OCI-LY1 (cell line): ENCODE data around the gene MRPL24.

ENCODE experiments used
- H2AFZ ChIP-seq: fragments of 200-600 bp; sonication (generic), shearing (Covaris generic); 2 replicates; pipeline ENCODE4 v1.6.0; 2014; ENCODE audit warnings: antibody characterized with exemption, mild to moderate bottlenecking, low read length
- H3F3A ChIP-seq: fragments of 200-600 bp; sonication (generic), shearing (Covaris generic); 2 replicates; pipeline ENCODE4 v1.6.0; 2014; ENCODE audit warnings: mild to moderate bottlenecking, antibody characterized with exemption, low read length, moderate library complexity; ENCODE audit not compliant: insufficient read depth
- H3K27ac ChIP-seq: fragments of 200-600 bp; sonication (generic); 2 replicates; pipeline ENCODE4 v1.5.1; 2014; ENCODE audit warnings: low read length, mixed run types, mild to moderate bottlenecking, low read depth; ENCODE audit not compliant: poor library complexity, severe bottlenecking
- H3K27me3 ChIP-seq: fragments of 200-600 bp; sonication (generic); 2 replicates; pipeline ENCODE4 v1.6.0; 2014; ENCODE audit warnings: antibody characterized with exemption, mild to moderate bottlenecking, low read length, moderate library complexity; ENCODE audit not compliant: insufficient read depth
- H3K36me3 ChIP-seq: fragments of 200-600 bp; sonication (generic); 2 replicates; pipeline ENCODE4 v1.6.1; 2014; ENCODE audit warnings: mild to moderate bottlenecking, antibody characterized with exemption, low read length, moderate library complexity, mixed read lengths; ENCODE audit not compliant: insufficient read depth
- H3K4me1 ChIP-seq: fragments of 200-600 bp; sonication (generic); 2 replicates; pipeline ENCODE4 v1.5.1; 2014; ENCODE audit warnings: mild to moderate bottlenecking, low read length, moderate library complexity; ENCODE audit not compliant: insufficient read depth, severe bottlenecking
- H3K4me2 ChIP-seq: fragments of 200-600 bp; sonication (generic), shearing (Covaris generic); 2 replicates; pipeline ENCODE4 v1.6.1; 2014; ENCODE audit warnings: low read length
- H3K4me3 ChIP-seq: fragments of 200-600 bp; sonication (generic); 2 replicates; pipeline ENCODE4 v1.5.1; 2014; ENCODE audit warnings: low read length, low read depth, mild to moderate bottlenecking, mixed read lengths; ENCODE audit not compliant: poor library complexity, severe bottlenecking
- H3K79me2 ChIP-seq: fragments of 200-600 bp; shearing (Covaris generic); 2 replicates; pipeline ENCODE4 v1.6.1; 2016; ENCODE audit warnings: mixed run types, low read length, mixed read lengths; ENCODE audit not compliant: insufficient read depth
- H3K9ac ChIP-seq: fragments of 200-600 bp; sonication (generic), shearing (Covaris generic); 2 replicates; pipeline ENCODE4 v1.6.1; 2014; ENCODE audit warnings: mild to moderate bottlenecking, low read length, mixed read lengths
- H3K9me2 ChIP-seq: fragments of 200-600 bp; sonication (generic), shearing (Covaris generic); 2 replicates; pipeline ENCODE4 v1.6.1; 2014; ENCODE audit warnings: low read depth, mild to moderate bottlenecking, low read length, mixed read lengths
- H3K9me3 ChIP-seq: fragments of 200-600 bp; shearing (Covaris generic); 2 replicates; pipeline ENCODE4 v1.6.1; 2014; ENCODE audit warnings: low read length, mixed read lengths
- H4K20me1 ChIP-seq: fragments of 200-600 bp; sonication (generic), shearing (Covaris generic); 2 replicates; pipeline ENCODE4 v1.6.0; 2016; ENCODE audit warnings: mild to moderate bottlenecking, low read length; ENCODE audit not compliant: insufficient read depth
- CTCF ChIP-seq: fragments of 200-600 bp; sonication (generic), shearing (Covaris generic); IDR thresholded peaks from 2 replicates; pipeline ENCODE4 v1.5.1; 2017; ENCODE audit warnings: mild to moderate bottlenecking, antibody characterized with exemption, low read length, moderate library complexity, mixed read lengths
- EZH2 ChIP-seq: fragments of 200-600 bp; sonication (generic), shearing (Covaris generic); IDR thresholded peaks from 2 replicates; pipeline ENCODE4 v1.8.0; 2017; ENCODE audit warnings: borderline replicate concordance, mixed run types, mild to moderate bottlenecking, antibody characterized with exemption, low read length, moderate library complexity, mixed read lengths

Gene MRPL24

DNA sequence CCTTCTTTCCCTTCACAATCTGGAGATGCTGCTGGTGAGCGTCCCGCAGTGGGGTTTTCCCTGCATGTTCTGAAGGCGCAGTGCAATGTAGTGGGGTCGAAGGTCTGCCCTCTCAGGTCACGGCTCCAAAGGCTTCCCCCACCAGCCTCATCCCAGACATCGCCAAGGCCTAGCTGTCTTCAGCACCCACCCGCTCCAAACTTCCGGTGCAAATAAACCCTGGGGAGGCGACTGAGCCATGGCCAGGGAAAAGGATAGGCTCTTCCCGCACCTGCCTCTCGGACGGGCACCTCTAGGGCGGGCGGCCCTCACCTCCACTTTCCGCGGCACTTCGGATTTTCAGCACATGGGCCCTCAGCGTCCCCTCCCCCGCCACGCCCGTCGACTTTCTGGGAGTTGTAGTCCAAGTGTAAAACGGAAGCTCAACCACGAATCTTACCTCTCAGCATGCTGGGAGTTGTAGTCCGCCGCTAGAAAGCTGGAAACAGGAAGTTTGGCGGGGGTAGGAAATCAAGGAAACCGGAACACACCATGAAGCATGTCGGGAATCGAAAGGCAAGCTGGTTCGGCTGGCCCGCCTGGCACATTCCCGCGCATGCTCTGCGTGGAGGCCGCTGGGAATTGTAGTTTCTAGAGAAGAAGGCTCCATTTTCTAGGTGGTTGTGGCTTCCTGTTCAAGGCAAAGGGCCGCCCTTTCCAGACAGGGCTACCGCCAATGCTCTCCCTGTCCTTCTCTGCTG is at the start of gene MRPL24:
Gene MRPL24, minus strand, starts transcription at position 348 of the 740 bp plus-strand sequence. CDS start 2,384 bp downstream, outside the sequence.
- peak within 1 kb of the TSS; percentile 82 for H3K27ac ChIP-seq
- H3K4me1 ChIP-seq = peaks cover 21% of the 10 kb centered on the region
- H3K9me2 ChIP-seq = no peaks in the 10 kb centered on the region
- no peaks in the 10 kb centered on the region for H4K20me1 ChIP-seq
- peaks cover 9% of the 10 kb centered on the region for H3K79me2 ChIP-seq
- no peak within 1 kb of the TSS for H2AFZ ChIP-seq
- H3F3A ChIP-seq = 0 out of 2 replicates have a peak, but pooled peaks cover 9% of the 10 kb centered on the region
- peak within 1 kb of the TSS; percentile 85 for H3K4me2 ChIP-seq
- peak within 1 kb of the TSS; percentile 80 for H3K4me3 ChIP-seq
- H3K9ac ChIP-seq = peak within 1 kb of the TSS; percentile 92
- H3K27me3 ChIP-seq = no peaks in the 10 kb centered on the region
- peaks cover 84% of the 10 kb centered on the region for H3K36me3 ChIP-seq
- no peak for TF ChIP-seq EZH2
- no peaks in the 10 kb centered on the region for H3K9me3 ChIP-seq

DNA sequence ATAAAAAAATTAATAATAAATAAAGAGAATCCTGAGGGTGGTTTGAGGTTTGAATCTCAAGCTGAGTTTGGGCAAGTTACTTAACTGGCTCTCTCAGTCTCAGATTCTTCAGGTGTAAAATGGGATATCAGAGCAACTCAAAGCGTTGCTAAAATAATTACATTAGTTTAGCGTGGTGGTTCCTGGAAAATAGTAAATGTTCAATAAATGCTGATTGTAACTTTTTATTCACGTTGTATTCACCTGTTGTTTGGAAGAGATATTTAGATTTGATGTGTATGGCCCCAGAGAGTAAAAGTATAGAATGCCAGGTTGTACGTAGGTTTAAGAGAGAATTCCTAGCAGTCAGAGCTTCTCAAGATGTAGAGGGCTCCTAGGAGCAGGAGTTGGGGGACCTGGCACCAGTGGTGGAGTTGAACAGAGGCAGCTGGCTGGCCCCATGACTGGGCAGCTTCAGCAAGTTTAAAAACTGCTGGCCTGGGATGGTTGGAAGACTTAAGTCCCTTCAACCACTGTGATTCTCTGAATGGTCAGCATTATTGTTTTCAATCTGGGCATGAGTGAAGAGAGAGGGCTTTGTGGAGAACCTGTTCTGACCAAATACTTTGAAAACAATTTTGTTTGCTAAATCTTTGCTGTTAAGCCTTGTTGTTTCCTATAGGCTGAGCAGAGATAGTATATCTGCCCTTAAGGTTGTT is 48.9 kb upstream of the MRPL24 start:
- no peaks in the 10 kb centered on the region for H4K20me1 ChIP-seq
- H3K27ac ChIP-seq = no peak overlapping the region
- H3K4me3 ChIP-seq = no peak overlapping the region
- no peak overlapping the region for H2AFZ ChIP-seq
- H3K9me3 ChIP-seq = no peaks in the 10 kb centered on the region
- no peaks in the 10 kb centered on the region for H3K9me2 ChIP-seq
- no peaks in the 10 kb centered on the region for H3K79me2 ChIP-seq
- H3K4me1 ChIP-seq = no peaks in the 10 kb centered on the region
- H3K9ac ChIP-seq = no peak overlapping the region
- peaks cover 74% of the 10 kb centered on the region for H3K36me3 ChIP-seq
- TF ChIP-seq EZH2 (no peak), CTCF (no peak)
- no peaks in the 10 kb centered on the region for H3K27me3 ChIP-seq
- no peaks in the 10 kb centered on the region for H3F3A ChIP-seq
- no peak overlapping the region for H3K4me2 ChIP-seq

GRCh38 chr1:156788136-156788535 is 47.2 kb upstream of the MRPL24 start:
- H4K20me1 ChIP-seq = no peaks in the 10 kb centered on the region
- H3K36me3 ChIP-seq = peaks cover 73% of the 10 kb centered on the region
- H3K4me1 ChIP-seq = no peaks in the 10 kb centered on the region
- no peak overlapping the region for H2AFZ ChIP-seq
- H3K27ac ChIP-seq = no peak overlapping the region
- no peaks in the 10 kb centered on the region for H3F3A ChIP-seq
- H3K79me2 ChIP-seq = no peaks in the 10 kb centered on the region
- no peak overlapping the region for H3K4me3 ChIP-seq
- no peaks in the 10 kb centered on the region for H3K27me3 ChIP-seq
- H3K4me2 ChIP-seq = no peak overlapping the region
- no peak overlapping the region for H3K9ac ChIP-seq
- TF ChIP-seq EZH2 (no peak), CTCF (no peak)
- no peaks in the 10 kb centered on the region for H3K9me3 ChIP-seq
- no peaks in the 10 kb centered on the region for H3K9me2 ChIP-seq
